Frontal cortex (tissue), 4 donors: ENCODE results near the gene SNRNP200. TPM values are rescaled to one million over a fixed set of nuclear protein-coding genes. Genes with fewer than 3 reads are reported as not detected.
A peak's percentile ranks its signal among the peaks of the same experiment; 100 is the strongest.

ENCODE experiments used
- DNase-seq, 2 donors: peaks; one replicate each; pipeline ENCODE4 v3.0.0; 2012; ENCODE audit warnings: low spot score in 2 of 2
- FAIRE-seq: peaks from 2 replicates; lab custom pipeline; 2012; peaks lifted over from hg19 to GRCh38; lab: Jason Lieb, UNC
- total RNA-seq: library from RNA; depleted of rRNA; stranded (reverse); fragments of >200 nt; gene quantifications from one replicate; pipeline ENCODE4 v1.2.3, GENCODE V29; 2014
- donor health status: control.
- donor health status: control.
- donor health status: control.

SNRNP200 gene
- 41.6 TPM for total RNA-seq

DNA sequence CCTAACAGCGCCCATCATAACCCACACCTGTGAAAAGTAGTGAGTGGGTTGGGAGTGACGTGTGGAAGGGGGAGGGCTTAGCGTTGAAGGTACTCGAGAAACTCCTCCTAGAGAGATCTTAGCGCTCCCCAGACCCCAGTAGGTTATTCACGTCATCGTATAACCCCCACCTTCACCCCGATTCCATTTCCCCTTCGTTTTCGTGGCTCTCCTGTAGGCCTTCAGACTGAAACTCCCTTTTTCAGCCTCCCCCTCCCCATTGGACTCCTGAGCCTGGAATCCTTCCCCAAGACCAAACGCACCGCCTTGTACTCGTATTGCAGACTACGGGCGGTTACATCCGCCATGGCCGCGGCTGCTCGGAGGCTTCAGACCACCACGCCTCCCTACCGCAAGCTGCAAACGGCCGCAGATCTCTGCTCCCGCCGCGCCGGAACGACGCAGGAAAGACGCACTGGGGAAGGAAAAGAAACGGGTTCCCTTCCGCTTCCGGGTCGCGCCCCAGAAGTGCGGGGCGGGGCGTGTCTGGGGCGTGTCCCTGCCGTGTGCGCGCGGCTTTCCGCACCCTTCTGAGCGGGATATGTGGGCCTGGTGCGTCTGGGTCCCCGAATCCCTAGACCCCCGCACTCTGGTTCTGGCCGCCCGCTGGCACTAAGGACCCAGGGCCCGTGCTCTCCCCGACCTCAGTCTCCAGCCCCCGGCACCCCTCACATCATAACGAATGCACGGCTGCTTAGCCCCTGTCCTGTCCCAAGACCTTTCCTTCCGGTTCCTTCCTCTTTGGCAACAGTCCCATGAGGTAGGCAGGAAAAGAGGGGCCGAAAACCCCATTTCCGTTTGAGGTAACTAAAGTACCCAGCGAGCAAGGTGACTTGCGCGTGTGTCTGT is at the start of gene SNRNP200:
SNRNP200 (minus strand) TSS at position 456 of the 888 bp plus-strand sequence; CDS start at position 347, 109 bp downstream.
- DNase-seq = peak; percentile 75 to 84
- no peak for FAIRE-seq

DNA sequence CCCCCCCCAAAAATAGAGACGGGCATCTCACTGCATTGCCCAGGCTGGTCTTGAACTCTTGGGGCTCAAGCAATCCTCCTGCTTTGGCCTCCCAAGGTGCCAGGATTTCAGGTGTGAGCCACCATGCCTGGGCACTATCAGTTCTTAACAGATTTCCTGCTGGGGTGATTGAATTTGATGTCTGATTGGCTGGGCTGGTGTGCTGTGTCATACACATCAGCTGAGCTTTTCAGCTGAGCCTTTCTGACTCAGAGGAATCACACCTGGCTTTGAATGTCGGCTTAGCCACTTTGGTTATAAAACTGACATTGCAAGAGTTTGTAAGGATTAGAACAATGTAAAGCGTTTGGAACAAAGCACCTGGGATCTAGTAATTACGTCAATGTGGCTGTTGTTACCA is 49.1 kb upstream of the SNRNP200 start:
- FAIRE-seq = no peak

DNA sequence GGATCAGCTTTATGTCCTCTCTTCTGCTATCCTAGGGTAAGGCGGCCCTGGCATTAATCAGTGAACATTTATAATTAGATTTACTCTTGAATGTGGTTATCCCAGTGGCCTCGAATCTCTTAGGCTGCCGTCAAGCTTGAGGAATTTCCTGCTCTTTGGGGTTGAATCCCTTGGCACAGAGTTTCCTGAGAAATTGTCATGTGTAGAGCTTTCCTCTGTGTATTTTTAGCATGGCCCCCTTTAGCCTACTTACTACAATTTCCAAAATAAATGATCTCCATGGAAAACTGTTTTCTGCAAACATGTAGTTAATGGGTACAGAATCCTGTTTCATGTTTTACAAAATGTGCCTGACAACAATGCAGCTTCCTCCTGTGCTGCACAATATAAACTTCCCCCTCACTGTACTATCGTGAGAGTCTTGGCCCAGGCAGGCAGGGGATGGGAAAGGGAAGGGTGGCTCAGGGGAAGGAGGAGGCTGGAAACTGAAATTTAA is 48.3 kb upstream of the SNRNP200 start:
- no peak for DNase-seq
- FAIRE-seq = no peak

More for the DNA sequence above, 49.1 kb upstream of the SNRNP200 start:
- DNase-seq = no peak

DNA sequence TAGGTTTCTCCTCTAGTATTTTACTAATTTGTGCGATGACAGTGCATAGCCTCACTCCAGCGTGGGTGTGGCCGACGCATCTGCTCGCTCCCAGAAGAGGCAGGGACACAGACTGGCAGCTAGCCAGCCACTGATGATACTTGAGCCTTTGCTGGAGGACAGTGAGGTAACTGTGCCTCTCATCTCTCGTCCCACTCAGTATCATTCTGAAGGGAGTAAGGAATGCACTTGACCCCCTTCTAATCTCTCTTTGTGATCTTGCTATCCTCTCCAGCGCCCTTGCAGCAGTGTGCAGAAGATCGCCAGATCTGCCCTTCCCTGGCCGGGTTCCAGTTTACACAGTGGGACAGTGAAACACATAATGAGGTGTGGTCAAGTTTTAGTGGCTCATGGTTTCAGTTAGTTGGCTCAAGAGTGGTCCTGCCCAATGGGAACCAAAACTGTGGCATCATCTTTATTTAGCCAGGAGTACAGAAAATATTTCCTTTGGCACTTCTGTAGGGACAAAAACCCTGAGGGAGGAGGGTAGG is 47.8 kb upstream of the SNRNP200 start:
- no peak for FAIRE-seq
- DNase-seq = no peak

DNA sequence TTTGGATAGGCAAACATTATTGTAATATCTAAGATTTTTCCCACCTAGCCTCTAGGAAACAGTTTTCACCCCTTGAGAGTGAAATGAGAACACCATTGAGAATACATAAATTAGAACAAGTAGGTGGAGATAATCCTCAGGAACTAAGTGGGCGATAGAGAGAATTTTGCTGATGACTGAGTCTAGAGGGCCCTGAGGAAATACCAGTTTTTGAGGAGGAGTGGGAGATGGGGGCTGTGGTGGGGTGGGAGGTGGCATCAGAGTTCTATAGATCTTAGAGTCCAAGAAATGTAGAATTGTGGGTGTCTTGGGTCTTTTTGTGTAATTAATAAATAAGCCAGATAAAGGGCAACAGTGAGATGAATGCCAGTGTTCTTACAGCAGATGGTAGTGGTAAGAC is 42.0 kb upstream of the SNRNP200 start:
- FAIRE-seq (no peak), DNase-seq (no peak)

DNA sequence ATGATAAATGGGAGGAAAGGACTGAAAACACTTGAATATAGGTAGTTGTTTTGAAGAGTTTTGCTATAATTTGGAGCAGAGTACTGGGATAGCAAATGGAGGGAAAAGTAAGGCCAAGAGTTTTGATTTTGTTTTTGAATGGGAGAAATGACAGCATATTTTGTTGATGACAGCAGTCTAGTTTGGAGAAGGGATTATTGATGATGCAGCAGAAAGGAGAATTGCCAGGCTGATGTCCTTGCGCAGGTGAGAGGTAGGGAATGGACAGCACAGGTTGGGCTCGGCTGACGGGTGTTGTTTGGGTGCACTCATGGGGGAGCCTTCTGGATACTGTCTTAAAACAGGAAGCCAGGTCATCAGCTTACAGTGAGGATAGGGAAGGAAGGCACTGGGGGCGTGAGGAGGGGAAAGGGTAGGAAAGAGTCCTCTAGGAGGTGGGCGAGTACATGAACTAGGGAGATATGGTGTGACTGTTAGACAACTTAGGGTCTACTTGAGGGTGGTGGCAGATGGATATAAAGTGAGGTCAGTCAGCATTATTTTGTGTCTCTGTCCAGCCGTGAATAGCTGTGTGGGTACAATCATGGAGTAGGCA is 40.6 kb upstream of the SNRNP200 start:
- no peak for FAIRE-seq
- DNase-seq = no peak

DNA sequence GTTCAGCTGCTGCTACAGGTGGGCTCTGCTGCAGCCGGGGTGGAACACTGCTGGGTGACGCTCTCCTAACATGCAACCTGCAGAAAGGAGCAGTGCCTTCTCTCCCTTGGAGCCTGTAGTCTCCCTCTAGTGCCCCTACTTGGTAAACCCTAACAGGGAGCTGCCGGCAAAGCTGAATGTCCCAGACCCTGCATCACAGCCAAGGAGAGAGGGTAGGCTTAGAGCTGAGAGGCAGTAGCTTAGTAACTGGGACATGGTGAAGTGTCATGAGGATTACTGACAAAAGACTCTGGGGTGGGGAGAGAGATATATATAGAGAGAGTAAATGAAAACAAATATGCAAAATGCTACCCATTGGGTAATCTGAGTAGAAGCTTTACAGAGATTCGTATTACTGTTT is 40.1 kb upstream of the SNRNP200 start:
- no peak for FAIRE-seq
- DNase-seq = no peak

DNA sequence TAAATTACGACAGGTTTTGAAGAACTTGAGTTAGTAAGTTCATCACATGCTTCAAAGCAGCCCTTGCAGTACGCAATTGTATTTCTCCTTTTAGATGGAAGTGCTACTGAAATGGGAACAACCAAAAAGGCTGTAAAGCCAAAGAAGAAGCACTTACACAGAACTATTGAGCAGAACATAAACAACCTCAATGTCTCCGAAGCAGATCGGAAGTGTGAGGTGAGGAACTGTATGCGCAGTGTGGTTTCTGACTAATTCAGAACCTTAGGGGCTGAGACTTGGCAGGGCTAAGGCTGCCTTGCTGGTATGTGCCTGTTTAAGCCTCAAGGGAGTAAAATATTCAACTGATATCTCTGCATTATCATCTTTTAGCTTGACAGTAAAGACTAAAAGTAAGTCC is 38.7 kb upstream of the SNRNP200 start:
- no peak for FAIRE-seq
- no peak for DNase-seq

DNA sequence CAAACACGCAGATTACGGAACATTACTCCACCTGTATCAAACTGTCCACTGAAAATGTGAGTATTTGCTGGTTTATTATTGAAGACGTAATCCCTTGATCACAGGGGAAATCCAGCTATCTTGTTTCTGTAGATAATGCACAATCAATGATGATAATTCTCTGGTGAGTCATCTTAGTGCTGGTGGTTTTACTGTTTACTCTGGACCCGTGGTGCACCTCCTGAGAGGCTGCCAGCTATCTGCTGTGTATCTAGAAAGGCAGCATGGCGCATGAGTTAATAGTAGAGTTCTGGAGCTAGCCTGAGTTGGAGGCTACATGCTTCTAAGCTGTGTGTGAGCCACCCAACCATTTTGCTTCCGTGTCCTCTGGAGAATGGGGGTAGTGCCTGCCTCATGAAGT is 36.7 kb upstream of the SNRNP200 start:
- DNase-seq = no peak
- no peak for FAIRE-seq

DNA sequence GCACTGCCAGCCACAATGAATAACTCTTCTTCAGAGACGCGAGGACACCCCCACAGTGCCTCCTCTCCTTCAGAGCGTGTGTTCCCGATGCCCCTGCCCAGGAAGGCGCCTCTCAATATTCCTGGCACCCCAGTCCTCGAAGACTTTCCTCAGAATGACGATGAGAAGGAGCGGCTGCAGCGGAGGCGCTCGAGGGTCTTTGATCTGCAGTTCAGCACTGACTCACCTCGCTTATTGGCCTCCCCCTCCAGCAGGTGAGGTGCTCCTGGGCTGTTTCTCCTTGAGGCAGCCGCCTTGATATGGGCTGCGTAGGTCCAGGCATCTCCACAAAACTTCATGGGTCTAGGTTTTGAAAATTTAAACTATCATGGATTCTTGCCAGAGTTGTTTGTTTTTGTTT is 36.3 kb upstream of the SNRNP200 start:
- FAIRE-seq = no peak

DNA sequence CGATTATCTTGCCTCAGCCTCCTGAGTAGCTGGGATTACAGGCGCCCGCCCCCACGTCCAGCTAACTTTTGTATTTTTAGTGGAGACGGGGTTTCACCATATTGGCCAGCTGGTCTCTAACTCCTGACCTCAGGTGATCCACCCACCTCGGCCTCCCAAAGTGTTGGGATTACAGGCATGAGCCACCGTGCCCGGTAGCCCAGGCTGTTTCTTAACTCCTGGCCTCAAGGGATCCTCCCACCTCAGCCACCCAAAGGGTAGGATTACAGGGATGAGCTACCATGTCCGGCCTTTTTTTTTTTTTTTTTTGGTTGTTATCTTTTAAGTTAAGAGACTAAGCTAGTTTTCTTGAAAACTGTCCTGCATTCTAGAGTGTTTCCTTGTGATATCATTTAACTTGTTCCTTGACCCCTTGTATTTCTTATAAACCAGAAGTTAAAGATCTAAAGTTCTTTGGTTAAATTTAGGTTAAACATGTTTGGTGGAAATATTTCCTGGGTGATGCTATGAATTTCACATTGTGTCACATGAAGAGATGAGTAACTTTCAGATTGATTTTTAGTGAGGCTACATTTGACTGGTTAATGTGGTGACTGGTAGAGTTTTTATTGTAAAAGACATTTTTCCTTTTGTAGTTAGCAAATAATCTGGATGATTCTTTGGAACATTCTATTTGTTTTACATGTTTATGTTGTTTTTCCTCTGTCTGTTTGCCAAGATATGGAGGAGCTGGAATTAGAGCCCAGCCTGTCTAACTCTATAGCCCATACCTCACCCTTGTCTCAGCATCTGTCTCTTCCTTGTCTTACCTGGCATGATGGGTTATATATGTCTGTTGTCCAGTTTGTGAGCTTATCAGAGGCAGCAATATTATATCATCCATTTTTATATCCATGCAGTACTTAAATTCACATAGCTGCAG is 35.4 kb upstream of the SNRNP200 start:
- FAIRE-seq = no peak

More for the DNA sequence above, 36.3 kb upstream of the SNRNP200 start:
- no peak for DNase-seq

DNA sequence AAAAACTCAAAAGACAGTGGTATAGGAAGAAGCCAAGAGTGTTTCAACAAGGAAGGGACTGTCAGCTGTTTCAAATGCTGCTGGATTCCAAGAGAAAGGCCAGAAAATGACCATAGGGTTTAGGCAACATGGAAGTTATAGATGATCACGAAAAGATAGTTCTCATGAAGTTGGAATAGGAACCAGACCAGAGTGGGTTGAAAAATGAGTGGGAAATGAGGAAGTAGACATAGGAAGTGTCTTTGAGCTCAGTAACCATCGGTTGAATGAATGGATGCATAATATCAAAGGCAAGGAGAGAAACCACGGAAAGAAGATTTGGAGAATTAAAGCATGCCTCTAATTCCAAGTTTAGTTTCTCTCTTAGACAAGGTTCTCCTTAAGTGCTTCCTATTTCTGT is 31.5 kb upstream of the SNRNP200 start:
- DNase-seq (no peak), FAIRE-seq (no peak)

More for the DNA sequence above, 35.4 kb upstream of the SNRNP200 start:
- DNase-seq = no peak

DNA sequence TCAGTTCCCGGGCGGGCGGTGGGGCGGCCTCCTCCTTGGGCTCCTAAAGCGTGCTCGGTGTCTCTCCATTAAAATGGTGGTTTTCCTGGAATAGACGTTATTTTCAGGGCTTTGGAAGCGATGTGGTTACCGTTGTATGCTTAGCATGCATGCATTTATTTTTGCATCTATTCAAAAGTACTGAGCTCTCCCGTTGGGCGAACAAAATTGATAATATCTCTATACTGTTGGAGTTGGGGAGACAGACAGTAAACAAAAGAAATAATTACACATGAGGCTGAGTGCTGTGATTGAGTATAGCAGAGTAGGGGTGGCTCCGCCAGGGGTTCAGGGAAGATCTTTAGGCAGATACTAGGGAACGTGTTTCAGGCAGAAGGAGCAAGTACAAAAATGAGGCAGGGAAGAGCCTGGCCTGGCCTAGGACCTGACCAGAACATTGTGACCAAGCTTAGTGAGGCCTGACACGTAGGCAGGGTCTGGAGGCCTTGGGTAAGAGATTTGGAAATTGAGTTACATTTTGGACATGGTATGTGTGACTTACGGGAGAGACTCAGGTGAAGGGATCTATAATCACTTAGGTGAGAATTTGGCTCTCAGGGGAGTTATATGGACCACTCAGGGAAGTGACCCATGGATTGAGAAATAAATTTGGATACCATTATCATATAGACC is 30.9 kb upstream of the SNRNP200 start:
- FAIRE-seq (no peak), DNase-seq (no peak)

DNA sequence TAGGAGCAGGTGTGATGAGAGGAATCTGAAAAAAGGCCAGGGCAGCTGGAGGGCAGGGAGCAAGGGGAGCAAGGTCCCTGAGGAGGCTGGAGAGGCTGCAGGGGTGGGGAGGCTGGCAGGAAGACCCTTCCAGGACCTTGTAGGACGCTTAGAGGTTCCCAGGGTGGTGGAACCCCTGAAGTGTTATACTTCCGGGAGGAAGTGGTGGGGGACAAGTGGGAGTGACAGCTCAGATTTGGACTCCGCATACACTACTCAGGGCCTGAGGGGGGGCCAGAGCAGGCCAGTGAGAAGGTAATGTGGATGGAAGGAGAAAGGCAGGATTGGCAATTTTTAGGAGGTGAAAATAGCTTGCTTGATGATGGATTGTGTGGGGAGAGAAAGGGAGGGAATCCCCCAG is 28.4 kb upstream of the SNRNP200 start:
- FAIRE-seq (no peak), DNase-seq (no peak)

DNA sequence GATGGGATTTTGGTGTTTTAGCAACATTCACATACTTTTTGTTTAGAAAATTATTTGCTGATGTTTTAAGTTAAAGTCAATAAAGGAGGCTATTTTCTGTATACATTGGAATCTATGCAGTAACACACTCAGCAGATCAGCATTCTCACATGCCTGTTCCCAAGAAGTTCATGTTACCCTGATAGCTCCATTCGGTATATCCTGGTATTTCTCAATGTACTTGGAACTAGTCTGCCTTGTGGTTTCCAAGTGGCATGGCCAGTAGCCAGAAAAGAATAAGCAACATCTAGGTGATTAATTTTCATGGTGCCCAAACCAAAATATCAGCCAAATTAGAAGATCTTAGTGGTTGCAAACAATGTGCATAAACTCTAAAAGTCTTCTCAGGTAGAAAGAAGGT is 25.1 kb upstream of the SNRNP200 start:
- FAIRE-seq (no peak), DNase-seq (no peak)

DNA sequence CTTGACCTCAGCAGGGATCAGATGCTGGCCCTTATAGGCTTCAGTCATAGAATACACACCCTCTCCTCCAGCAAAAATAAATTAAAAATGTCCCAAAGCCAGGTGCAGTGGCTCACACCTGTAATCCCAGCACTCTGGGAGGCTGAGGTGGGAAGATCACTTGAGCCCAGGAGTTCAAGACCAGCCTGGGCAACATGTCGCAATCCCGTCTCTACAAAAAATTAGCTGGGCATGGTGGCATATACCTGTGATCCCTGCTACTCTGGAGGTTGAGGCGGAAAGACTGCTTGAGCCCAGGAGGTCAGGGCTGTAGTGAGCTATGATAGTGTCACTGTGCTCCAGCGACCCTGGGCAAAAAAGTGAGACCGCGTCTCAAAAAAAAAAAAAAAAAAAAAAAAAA is 24.5 kb upstream of the SNRNP200 start:
- DNase-seq (no peak), FAIRE-seq (no peak)

DNA sequence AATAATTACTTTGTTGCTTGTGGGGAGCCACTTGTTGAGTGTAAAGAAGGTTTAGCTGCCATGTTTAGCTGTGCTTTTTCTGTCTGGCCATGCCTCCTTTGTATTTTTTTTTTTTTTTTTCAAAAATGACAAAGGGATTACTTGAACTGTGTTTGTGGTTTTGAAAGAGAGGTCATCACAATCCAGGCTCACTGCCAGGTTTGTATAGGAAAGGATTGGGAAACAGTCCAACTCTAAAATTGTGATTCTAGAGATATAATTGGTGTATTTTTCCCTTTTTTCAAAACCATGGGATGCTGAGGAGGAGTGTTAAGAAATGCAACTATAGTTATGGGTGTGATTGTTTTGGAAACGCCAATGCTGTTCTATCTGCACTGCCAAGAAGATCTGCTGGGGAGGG is 24.1 kb upstream of the SNRNP200 start:
- no peak for FAIRE-seq
- no peak for DNase-seq

DNA sequence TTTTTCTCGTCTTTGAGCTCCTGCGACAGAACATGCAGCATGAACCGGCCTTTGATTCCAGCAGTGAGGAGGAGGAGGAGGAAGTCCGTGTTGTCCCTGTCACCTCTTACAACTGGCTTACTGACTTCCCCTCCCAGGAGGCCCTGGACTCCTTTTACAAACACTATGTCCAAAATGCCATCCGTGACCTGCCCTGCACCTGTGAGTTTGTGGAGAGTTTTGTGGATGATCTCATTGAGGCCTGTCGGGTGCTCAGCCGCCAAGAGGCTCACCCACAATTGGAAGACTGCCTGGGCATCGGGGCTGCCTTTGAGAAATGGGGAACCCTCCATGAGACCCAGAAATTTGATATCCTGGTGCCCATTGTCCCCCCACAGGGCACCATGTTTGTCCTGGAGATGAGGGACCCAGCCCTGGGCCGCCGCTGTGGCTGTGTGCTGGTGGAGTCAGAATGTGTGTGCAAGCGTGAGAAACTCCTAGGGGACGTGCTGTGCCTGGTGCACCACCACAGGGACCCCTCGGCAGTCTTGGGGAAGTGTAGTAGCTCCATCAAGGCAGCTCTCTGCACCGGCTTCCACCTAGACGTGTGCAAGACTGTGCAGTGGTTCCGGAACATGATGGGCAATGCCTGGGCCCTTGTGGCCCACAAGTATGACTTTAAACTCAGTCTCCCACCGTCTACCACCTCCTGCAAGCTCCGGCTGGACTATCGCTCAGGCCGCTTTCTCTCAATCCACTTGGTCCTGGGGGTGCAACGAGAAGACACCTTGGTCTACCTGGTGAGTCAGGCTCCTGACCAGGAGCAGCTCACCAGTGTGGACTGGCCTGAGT is 21.9 kb upstream of the SNRNP200 start:
- DNase-seq (no peak), FAIRE-seq (no peak)

DNA sequence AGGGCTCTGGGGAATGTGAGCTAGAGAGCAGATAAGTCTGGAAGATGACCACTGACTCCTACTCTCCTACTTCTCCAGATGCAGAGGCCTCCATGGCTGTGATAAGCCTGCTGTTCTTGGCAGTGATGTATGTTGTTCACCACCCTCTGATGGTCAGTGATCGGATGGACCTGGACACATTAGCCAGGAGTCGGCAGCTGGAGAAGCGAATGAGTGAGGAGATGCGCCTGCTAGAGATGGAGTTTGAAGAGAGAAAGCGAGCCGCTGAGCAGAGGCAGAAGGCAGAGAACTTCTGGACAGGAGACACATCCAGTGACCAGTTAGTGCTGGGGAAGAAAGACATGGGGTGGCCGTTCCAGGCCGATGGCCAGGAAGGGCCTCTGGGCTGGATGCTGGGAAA is 21.2 kb upstream of the SNRNP200 start:
- FAIRE-seq (no peak), DNase-seq (no peak)
